NCI-H2029 (cell line): ENCODE measurements around the gene XPR1.

ENCODE experiments used
- DNase-seq: peaks from one replicate; lab custom pipeline; 2025; lab: John Stamatoyannopoulos, UW

XPR1 gene

GRCh38 chr1:180892272-180892671 lies 260.4 kb downstream of the XPR1 start:
- no peak for DNase-seq

GRCh38 chr1:180892675-180893074 lies 260.9 kb downstream of the XPR1 start:
- DNase-seq: no peak

- no peak for DNase-seq
Measured at GRCh38 chr1:180893614-180894013, 261.8 kb downstream of the XPR1 start.

GRCh38 chr1:180896161-180896560 lies 264.3 kb downstream of the XPR1 start:
- no peak for DNase-seq

GRCh38 chr1:180898441-180899219 lies 266.8 kb downstream of the XPR1 start:
- no peak for DNase-seq

GRCh38 chr1:180899262-180899661 lies 267.4 kb downstream of the XPR1 start:
- DNase-seq: no peak

GRCh38 chr1:180901076-180901990 lies 269.5 kb downstream of the XPR1 start:
- DNase-seq: no peak

GRCh38 chr1:180902541-180902940 lies 270.7 kb downstream of the XPR1 start:
- DNase-seq: no peak

GRCh38 chr1:180905927-180906326 lies 274.1 kb downstream of the XPR1 start:
- no peak for DNase-seq

GRCh38 chr1:180906511-180906910 lies 274.7 kb downstream of the XPR1 start:
- no peak for DNase-seq

GRCh38 chr1:180907313-180908055 lies 275.7 kb downstream of the XPR1 start:
- DNase-seq: no peak

- DNase-seq: no peak
Measured at GRCh38 chr1:180908074-180908765, 276.4 kb downstream of the XPR1 start.

- no peak for DNase-seq
Measured at GRCh38 chr1:180909005-180909414, 277.2 kb downstream of the XPR1 start.

GRCh38 chr1:180909462-180909976 lies 277.7 kb downstream of the XPR1 start:
- no peak for DNase-seq

- DNase-seq: no peak
Measured at GRCh38 chr1:180911640-180912191, 279.9 kb downstream of the XPR1 start.

GRCh38 chr1:180912211-180912800 lies 280.5 kb downstream of the XPR1 start:
- no peak for DNase-seq

GRCh38 chr1:180912801-180913565 lies 281.2 kb downstream of the XPR1 start, which contains the start of gene KIAA1614:
KIAA1614 (plus strand) TSS chr1:180912897; CDS start chr1:180913244, 347 bp downstream.
- DNase-seq: no peak

GRCh38 chr1:180915426-180915965 lies 283.7 kb downstream of the XPR1 start:
- no peak for DNase-seq

GRCh38 chr1:180916012-180916770 lies 284.4 kb downstream of the XPR1 start:
- no peak for DNase-seq
